HUES48 (cell line): ENCODE data around the gene MTUS2.
"Not testable (repeated sequence)": the region's sequence is repeated elsewhere in the genome, so short reads cannot be mapped to it uniquely, and the experiment has no call there.

Experiments used
- H3K27ac ChIP-seq: one replicate; pipeline ENCODE4 v1.7.0; 2013; ENCODE audit warnings: low read depth, low read length, inconsistent platforms
- H3K27me3 ChIP-seq: 2 replicates; pipeline ENCODE4 v1.6.1; 2013; ENCODE audit warnings: mild to moderate bottlenecking, low read length; ENCODE audit not compliant: control insufficient read depth, insufficient read depth
- H3K36me3 ChIP-seq: 2 replicates; pipeline ENCODE4 v1.6.1; 2013; ENCODE audit warnings: low read length; ENCODE audit not compliant: control insufficient read depth, insufficient read depth
- H3K4me1 ChIP-seq: 2 replicates; pipeline ENCODE4 v1.6.1; 2013; ENCODE audit warnings: mild to moderate bottlenecking, low read length; ENCODE audit not compliant: control insufficient read depth, insufficient read depth
- H3K4me3 ChIP-seq: 2 replicates; pipeline ENCODE4 v1.5.1; 2013; ENCODE audit warnings: mild to moderate bottlenecking, low read depth, low read length
- H3K9ac ChIP-seq: 2 replicates; pipeline ENCODE4 v1.6.1; 2013; ENCODE audit warnings: mild to moderate bottlenecking, low read depth, low read length, moderate library complexity
- H3K9me3 ChIP-seq: 2 replicates; pipeline ENCODE4 v1.6.1; 2013; ENCODE audit warnings: low read length; ENCODE audit not compliant: control insufficient read depth, insufficient read depth

MTUS2 gene

GRCh38 chr13:29185926-29186325 is 365.8 kb downstream of the MTUS2 start:
- H3K27ac ChIP-seq, result no peak overlapping the region
- no peak overlapping the region for H3K9ac ChIP-seq
- H3K4me3 ChIP-seq, result no peak overlapping the region
- H3K36me3 ChIP-seq, result no peaks in the 10 kb centered on the region
- H3K27me3 ChIP-seq, result no peaks in the 10 kb centered on the region
- no peaks in the 10 kb centered on the region for H3K4me1 ChIP-seq
- peaks cover 2% of the 10 kb centered on the region for H3K9me3 ChIP-seq

GRCh38 chr13:29187584-29187983 is 367.4 kb downstream of the MTUS2 start:
- no peak overlapping the region for H3K4me3 ChIP-seq

DNA sequence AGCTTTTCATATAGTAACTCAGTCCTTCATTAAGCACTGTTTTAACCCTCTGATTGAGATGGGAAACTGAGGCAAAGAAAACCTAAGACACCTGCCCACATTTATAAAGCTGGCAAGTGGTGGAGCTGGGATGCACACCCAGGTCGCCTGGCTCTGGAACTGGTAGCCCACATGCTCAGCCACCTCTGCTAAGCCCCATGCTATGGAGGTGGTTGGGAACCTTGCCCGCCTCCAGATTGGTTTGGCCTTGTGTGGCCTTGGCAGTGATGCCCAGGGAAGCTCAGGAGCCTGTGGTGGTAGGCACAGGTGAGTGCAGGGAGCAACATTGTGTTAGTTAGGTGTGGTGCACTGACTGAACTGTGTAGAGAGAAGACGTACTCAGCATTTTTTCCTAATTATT is 370.2 kb downstream of the MTUS2 start:
- Histone ChIP-seq H3K4me3 (no peak overlapping the region), H3K9me3 (peaks cover 19% of the 10 kb centered on the region), H3K27me3 (no peaks in the 10 kb centered on the region), H3K4me1 (no peaks in the 10 kb centered on the region), H3K27ac (no peak overlapping the region), H3K9ac (no peak overlapping the region), H3K36me3 (no peaks in the 10 kb centered on the region)

More at GRCh38 chr13:29187584-29187983, 367.4 kb downstream of the MTUS2 start:
- H3K9ac ChIP-seq, result no peak overlapping the region
- no peak overlapping the region for H3K27ac ChIP-seq
- no peaks in the 10 kb centered on the region for H3K27me3 ChIP-seq
- H3K36me3 ChIP-seq, result no peaks in the 10 kb centered on the region
- peaks cover 12% of the 10 kb centered on the region for H3K9me3 ChIP-seq
- H3K4me1 ChIP-seq, result no peaks in the 10 kb centered on the region

GRCh38 chr13:29193083-29193482 is 372.9 kb downstream of the MTUS2 start:
- Histone ChIP-seq H3K4me3 (no peak overlapping the region), H3K9me3 (peaks cover 21% of the 10 kb centered on the region), H3K36me3 (no peaks in the 10 kb centered on the region), H3K9ac (no peak overlapping the region), H3K27me3 (no peaks in the 10 kb centered on the region), H3K4me1 (no peaks in the 10 kb centered on the region), H3K27ac (no peak overlapping the region)

GRCh38 chr13:29195456-29195855 is 375.3 kb downstream of the MTUS2 start:
- H3K27me3 ChIP-seq, result no peaks in the 10 kb centered on the region
- H3K36me3 ChIP-seq, result no peaks in the 10 kb centered on the region
- H3K9me3 ChIP-seq, result peaks cover 21% of the 10 kb centered on the region
- no peak overlapping the region for H3K4me3 ChIP-seq
- no peaks in the 10 kb centered on the region for H3K4me1 ChIP-seq
- H3K27ac ChIP-seq, result no peak overlapping the region
- H3K9ac ChIP-seq, result no peak overlapping the region

- no peaks in the 10 kb centered on the region for H3K4me1 ChIP-seq
- no peak overlapping the region for H3K27ac ChIP-seq
- H3K4me3 ChIP-seq, result no peak overlapping the region
- H3K9ac ChIP-seq, result no peak overlapping the region
- no peaks in the 10 kb centered on the region for H3K36me3 ChIP-seq
- no peaks in the 10 kb centered on the region for H3K27me3 ChIP-seq
- peaks cover 17% of the 10 kb centered on the region for H3K9me3 ChIP-seq
These were observed 376.4 kb downstream of the MTUS2 start for GRCh38 chr13:29196409-29197074.

- H3K9me3 ChIP-seq, result peaks cover 10% of the 10 kb centered on the region
- H3K36me3 ChIP-seq, H3K27ac ChIP-seq, H3K4me1 ChIP-seq, H3K27me3 ChIP-seq, H3K9ac ChIP-seq, H3K4me3 ChIP-seq: not testable (repeated sequence)
These were observed 382.6 kb downstream of the MTUS2 start for GRCh38 chr13:29202753-29203152.

- Histone ChIP-seq H3K27ac (no peak overlapping the region), H3K4me3 (no peak overlapping the region), H3K9ac (no peak overlapping the region), H3K36me3 (no peaks in the 10 kb centered on the region), H3K27me3 (no peaks in the 10 kb centered on the region), H3K9me3 (peaks cover 15% of the 10 kb centered on the region), H3K4me1 (no peaks in the 10 kb centered on the region)
These were observed 384.5 kb downstream of the MTUS2 start for GRCh38 chr13:29204651-29205050.

DNA sequence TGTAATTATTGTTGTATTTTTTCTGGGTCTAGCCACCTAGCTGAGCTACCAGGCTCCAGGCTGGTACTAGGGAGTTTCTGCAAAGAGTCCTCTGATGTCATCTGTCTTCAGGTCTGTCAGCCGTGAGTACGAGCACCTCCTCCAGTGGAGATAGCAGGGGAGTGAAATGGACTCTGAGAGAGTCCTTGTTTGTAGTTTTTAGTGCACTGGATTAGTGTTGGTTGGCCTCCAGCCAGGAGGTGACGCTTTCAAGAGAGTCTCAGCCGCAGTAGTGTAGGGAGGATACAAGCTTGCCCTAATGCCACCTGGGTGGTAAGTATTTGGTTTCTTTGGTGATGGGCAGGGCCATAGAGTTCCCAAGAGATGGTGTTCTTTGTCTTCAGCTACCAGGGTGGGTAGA is 390.5 kb downstream of the MTUS2 start:
- Histone ChIP-seq H3K9ac (no peak overlapping the region), H3K27me3 (no peaks in the 10 kb centered on the region), H3K4me3 (no peak overlapping the region), H3K36me3 (no peaks in the 10 kb centered on the region), H3K4me1 (no peaks in the 10 kb centered on the region), H3K27ac (no peak overlapping the region), H3K9me3 (peaks cover 10% of the 10 kb centered on the region; the same call in 1 of the 2 replicates)

- not testable (repeated sequence) for H3K9ac ChIP-seq, H3K27me3 ChIP-seq, H3K36me3 ChIP-seq, H3K4me3 ChIP-seq, H3K27ac ChIP-seq, H3K4me1 ChIP-seq
- peaks cover 15% of the 10 kb centered on the region; the same call in 1 of the 2 replicates for H3K9me3 ChIP-seq
These were observed 391.0 kb downstream of the MTUS2 start for GRCh38 chr13:29211162-29211561.

- H3K27ac ChIP-seq, result no peak overlapping the region
- no peaks in the 10 kb centered on the region for H3K36me3 ChIP-seq
- H3K4me3 ChIP-seq, result no peak overlapping the region
- H3K4me1 ChIP-seq, result no peaks in the 10 kb centered on the region
- H3K9me3 ChIP-seq, result peaks cover 36% of the 10 kb centered on the region
- H3K9ac ChIP-seq, result no peak overlapping the region
- H3K27me3 ChIP-seq, result no peaks in the 10 kb centered on the region
These were observed 402.3 kb downstream of the MTUS2 start for GRCh38 chr13:29222458-29222857.
